Astrocyte (in vitro differentiated cells and primary cell): Measurements from ENCODE around the gene HS6ST2.

Experiments used
- CTCF ChIP-seq: IDR thresholded peaks from 2 replicates; pipeline ENCODE4 v1.5.1; 2011; ENCODE audit warnings: low read depth, mild to moderate bottlenecking, inconsistent platforms, low read length, moderate library complexity; ENCODE audit not compliant: insufficient read depth
- EZH2 ChIP-seq: IDR thresholded peaks from 2 replicates; pipeline ENCODE4 v1.6.1; 2012; ENCODE audit warnings: mild to moderate bottlenecking, low read length, inconsistent platforms; ENCODE audit not compliant: insufficient read depth

- no peak for TF ChIP-seq CTCF
- TF ChIP-seq EZH2, result no peak
Observed at GRCh38 chrX:132875650-132876522, 82.5 kb downstream of the HS6ST2 start.
